ENCODE data around the gene MEIOSIN.

- TF ChIP-seq RFX5 (IDR thresholded peaks at IDR 0.05; ENCODE audit: low read depth, low read length) (no peak), CTCF (conservative IDR thresholded peaks at IDR 0.05; ENCODE audit: low read depth, low read length) (no peak), SMC3 (IDR thresholded peaks at IDR 0.05; ENCODE audit: low read depth, low read length) (no peak), MAFK (IDR thresholded peaks at IDR 0.05; ENCODE audit: low read depth, low read length) (no peak), POLR2A (IDR thresholded peaks at IDR 0.05; ENCODE audit: low read depth, low read length) (no peak), RAD21 (IDR thresholded peaks at IDR 0.05; ENCODE audit: low read length) (no peak), FOS (IDR thresholded peaks at IDR 0.05; ENCODE audit: low read depth, low read length) (no peak), MXI1 (IDR thresholded peaks at IDR 0.05; ENCODE audit: borderline replicate concordance, low read depth, low read length) (no peak)
- TF ChIP-seq, protein P1, sequence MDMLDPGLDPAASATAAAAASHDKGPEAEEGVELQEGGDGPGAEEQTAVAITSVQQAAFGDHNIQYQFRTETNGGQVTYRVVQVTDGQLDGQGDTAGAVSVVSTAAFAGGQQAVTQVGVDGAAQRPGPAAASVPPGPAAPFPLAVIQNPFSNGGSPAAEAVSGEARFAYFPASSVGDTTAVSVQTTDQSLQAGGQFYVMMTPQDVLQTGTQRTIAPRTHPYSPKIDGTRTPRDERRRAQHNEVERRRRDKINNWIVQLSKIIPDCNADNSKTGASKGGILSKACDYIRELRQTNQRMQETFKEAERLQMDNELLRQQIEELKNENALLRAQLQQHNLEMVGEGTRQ (IDR thresholded peaks at IDR 0.05; ENCODE audit: low read depth, low read length): no peak
Observed at GRCh38 chr19:45790942-45791341, 57.7 kb downstream of the MEIOSIN start.
